Left forelimb (tissue), 1 donor: ENCODE data around the gene HOXB3.
"Not testable (repeated sequence)": the region's sequence is repeated elsewhere in the genome, so short reads cannot be mapped to it uniquely, and the experiment has no call there.

Experiments used
- DNase-seq: peaks from one replicate; pipeline ENCODE4 v3.0.0-alpha.2; 2018; ENCODE audit warnings: low spot score

HOXB3 gene

GRCh38 chr17:48545022-48545375 lies 45.0 kb downstream of the HOXB3 start, which contains the start of gene HOXB2:
HOXB2 (minus strand) TSS chr17:48545109; CDS start chr17:48544911, 198 bp downstream.
- DNase-seq = no peak

- DNase-seq = peak; percentile 83
Observed at GRCh38 chr17:48544349-48545021, 45.6 kb downstream of the HOXB3 start.

GRCh38 chr17:48543854-48544348 lies 46.1 kb downstream of the HOXB3 start:
- no peak for DNase-seq

GRCh38 chr17:48543107-48543853 lies 46.8 kb downstream of the HOXB3 start:
- peak; percentile 72 for DNase-seq

- no peak for DNase-seq
Observed at GRCh38 chr17:48542698-48543106, 47.3 kb downstream of the HOXB3 start.

- DNase-seq = no peak
Observed at GRCh38 chr17:48542114-48542656, 47.9 kb downstream of the HOXB3 start.

- DNase-seq = peak; percentile 84
Observed at GRCh38 chr17:48541577-48542113, 48.4 kb downstream of the HOXB3 start.

- no peak for DNase-seq
Observed at GRCh38 chr17:48541036-48541576, 48.9 kb downstream of the HOXB3 start.

GRCh38 chr17:48540213-48540612 lies 49.8 kb downstream of the HOXB3 start:
- DNase-seq = no peak

- no peak for DNase-seq
Observed at GRCh38 chr17:48539177-48539576, 50.9 kb downstream of the HOXB3 start.

- no peak for DNase-seq
Observed at GRCh38 chr17:48537316-48537715, 52.7 kb downstream of the HOXB3 start.

GRCh38 chr17:48535793-48536559 lies 54.1 kb downstream of the HOXB3 start:
- DNase-seq = not testable (repeated sequence)

- no peak for DNase-seq
Observed at GRCh38 chr17:48532261-48532660, 57.8 kb downstream of the HOXB3 start.

GRCh38 chr17:48530887-48531272 lies 59.2 kb downstream of the HOXB3 start, which contains the start of gene HOXB1:
HOXB1 (minus strand) TSS chr17:48531011; CDS start chr17:48530904, 107 bp downstream.
- no peak for DNase-seq

- DNase-seq = no peak
Observed at GRCh38 chr17:48530208-48530886, 59.7 kb downstream of the HOXB3 start.

- no peak for DNase-seq
Observed at GRCh38 chr17:48529683-48530009, 60.4 kb downstream of the HOXB3 start.

GRCh38 chr17:48528936-48529682 lies 60.9 kb downstream of the HOXB3 start:
- DNase-seq = no peak

- DNase-seq = no peak
Observed at GRCh38 chr17:48528153-48528935, 61.7 kb downstream of the HOXB3 start.

- DNase-seq = no peak
Observed at GRCh38 chr17:48527547-48527932, 62.5 kb downstream of the HOXB3 start.
